A673 (cell line): ENCODE results near the gene ASNSD1. TPM values are rescaled to one million over a fixed set of nuclear protein-coding genes. Genes with fewer than 3 reads are reported as not detected.

Source experiments
- BruUV-seq: library from RNA; stranded (reverse); fragments of 400-500 nt; replicated peaks from 2 replicates; lab custom pipeline; 2021; lab: Mats Ljungman, UMichigan
- CTCF ChIA-PET: fragments of 300-600 bp; sonication (Branson Sonifier 250); formaldehyde crosslinking; loops from one replicate; lab custom pipeline; 2022; ENCODE audit warnings: antibody characterized with exemption; lab: Charles Lee
- POLR2A ChIA-PET: fragments of 300-600 bp; sonication (Branson Sonifier 250); formaldehyde crosslinking; loops from one replicate; lab custom pipeline; 2022; ENCODE audit warnings: antibody characterized with exemption; ENCODE audit not compliant: low non-redundant PET; lab: Charles Lee
- DNase-seq: peaks from one replicate; pipeline ENCODE4 v3.0.0-alpha.2; 2015; ENCODE audit warnings: low spot score
- H3K27ac ChIP-seq: fragments of 200-600 bp; sonication (generic); 2 replicates; pipeline ENCODE4 v1.5.1; 2016; ENCODE audit warnings: mixed run types, low read depth, mild to moderate bottlenecking, mixed read lengths, antibody characterized with exemption, low read length; ENCODE audit not compliant: poor library complexity, severe bottlenecking
- H3K27me3 ChIP-seq: fragments of 200-600 bp; sonication (generic); replicated peaks from 2 replicates; pipeline ENCODE4 v1.6.1; 2017; ENCODE audit warnings: mixed run types, low read depth, mild to moderate bottlenecking, mixed read lengths, antibody characterized with exemption, low read length; ENCODE audit not compliant: insufficient read depth, poor library complexity
- H3K36me3 ChIP-seq: fragments of 200-600 bp; sonication (generic); 2 replicates; pipeline ENCODE4 v1.6.1; 2016; ENCODE audit warnings: mixed run types, mild to moderate bottlenecking, mixed read lengths, antibody characterized with exemption, low read length; ENCODE audit not compliant: insufficient read depth, poor library complexity, severe bottlenecking
- H3K4me1 ChIP-seq: fragments of 200-600 bp; sonication (generic); 2 replicates; pipeline ENCODE4 v1.6.1; 2017; ENCODE audit warnings: mixed run types, mild to moderate bottlenecking, mixed read lengths, antibody characterized with exemption, low read length; ENCODE audit not compliant: insufficient read depth, poor library complexity, severe bottlenecking
- H3K4me3 ChIP-seq: fragments of 200-600 bp; sonication (generic); 2 replicates; pipeline ENCODE4 v1.5.1; 2016; ENCODE audit warnings: low read depth, mixed run types, mild to moderate bottlenecking, mixed read lengths, low read length; ENCODE audit not compliant: poor library complexity, severe bottlenecking
- H3K9me3 ChIP-seq: fragments of 200-600 bp; sonication (generic); 2 replicates; pipeline ENCODE4 v1.6.1; 2016; ENCODE audit warnings: mixed run types, low read depth, mild to moderate bottlenecking, mixed read lengths, antibody characterized with exemption, low read length; ENCODE audit not compliant: poor library complexity, severe bottlenecking
- CTCF ChIP-seq: fragments of 300-800, 200-600 bp; sonication (generic); conservative IDR thresholded peaks from 2 replicates; pipeline ENCODE4 v1.5.1; 2017; ENCODE audit warnings: low read depth, mild to moderate bottlenecking, antibody characterized with exemption, low read length, moderate library complexity, mixed read lengths
- EZH2 ChIP-seq: fragments of 200-600 bp; sonication (generic); IDR thresholded peaks from 2 replicates; pipeline ENCODE4 v1.6.1; 2017; ENCODE audit warnings: borderline replicate concordance, low read depth, mild to moderate bottlenecking, mixed read lengths, antibody characterized with exemption, low read length; ENCODE audit not compliant: poor library complexity, severe bottlenecking
- intact Hi-C: fragments of 100-400 bp; cut with micrococcal nuclease; formaldehyde crosslinking; loops from one replicate; pipeline ENCODE4 v1.10.0; 2022; ENCODE audit not compliant: unreplicated experiment
- total RNA-seq: library from RNA; stranded (reverse); gene quantifications from 2 replicates; pipeline ENCODE4 v1.2.3, GENCODE V29; 2021

The ASNSD1 gene
- total RNA-seq, 1 experiment from 2014 or later: 58.2 TPM

- DNase-seq: no peak
- TF ChIP-seq CTCF (no peak), EZH2 (no peak)
- H3K36me3 ChIP-seq: no peaks in the 10 kb centered on the region
- intact Hi-C loops: no loop called here
- ChIA-PET CTCF (no interaction called here), POLR2A (interaction anchor here (0.6 kb wide), 1 partner anchor 9 kb away, joined by 5 read pairs; no protein-coding TSS in a partner anchor)
- no peaks in the 10 kb centered on the region for H3K27me3 ChIP-seq
- no peak overlapping the region for H3K27ac ChIP-seq
- no TSS peak for BruUV-seq
- no peak overlapping the region for H3K4me3 ChIP-seq
- H3K9me3 ChIP-seq: no peaks in the 10 kb centered on the region
- no peaks in the 10 kb centered on the region for H3K4me1 ChIP-seq
Measured at GRCh38 chr2:189628817-189629530, 32.3 kb upstream of the ASNSD1 start.

- no peak overlapping the region for H3K27ac ChIP-seq
- no peaks in the 10 kb centered on the region for H3K27me3 ChIP-seq
- ChIA-PET CTCF (no interaction called here), POLR2A (interaction anchor here (0.6 kb wide), 1 partner anchor 10 kb away, joined by 5 read pairs; no protein-coding TSS in a partner anchor)
- H3K4me3 ChIP-seq: no peak overlapping the region
- no TSS peak for BruUV-seq
- intact Hi-C loops: loop anchor here (5.0 kb wide), 1 partner anchor 162 kb away; no protein-coding TSS in a partner anchor
- DNase-seq: no peak
- H3K9me3 ChIP-seq: no peaks in the 10 kb centered on the region
- no peak for TF ChIP-seq EZH2
- no peak for TF ChIP-seq CTCF
- no peaks in the 10 kb centered on the region for H3K36me3 ChIP-seq
- no peaks in the 10 kb centered on the region for H3K4me1 ChIP-seq
Measured at GRCh38 chr2:189629531-189630453, 31.5 kb upstream of the ASNSD1 start.

- CTCF ChIA-PET: no interaction called here
Measured at GRCh38 chr2:189631849-189632248, 29.4 kb upstream of the ASNSD1 start.

More at GRCh38 chr2:189631849-189632248, 29.4 kb upstream of the ASNSD1 start:
- H3K4me3 ChIP-seq: no peak overlapping the region
- H3K9me3 ChIP-seq: no peaks in the 10 kb centered on the region
- no TSS peak for BruUV-seq
- no peaks in the 10 kb centered on the region for H3K27me3 ChIP-seq
- POLR2A ChIA-PET: no interaction called here
- intact Hi-C loops: loop anchor here (5.0 kb wide), 1 partner anchor 165 kb away; no protein-coding TSS in a partner anchor
- no peak for DNase-seq
- H3K36me3 ChIP-seq: no peaks in the 10 kb centered on the region
- TF ChIP-seq EZH2: no peak
- no peak for TF ChIP-seq CTCF
- H3K27ac ChIP-seq: no peak overlapping the region
- no peaks in the 10 kb centered on the region for H3K4me1 ChIP-seq
